Pulmonary artery endothelial cell (primary cell): Measurements from ENCODE around the gene SNHG17. TPM values are rescaled to one million over a fixed set of nuclear protein-coding genes. Genes with fewer than 3 reads are reported as not detected.
"Not testable (repeated sequence)": the region's sequence is repeated elsewhere in the genome, so short reads cannot be mapped to it uniquely, and the experiment has no call there.

ENCODE experiments used
- DNase-seq: peaks from one replicate; pipeline ENCODE4 v3.0.0-alpha.2; 2011; ENCODE audit warnings: low read depth, low spot score
- total RNA-seq: library from RNA; depleted of rRNA; stranded (reverse); fragments of >200 nt; gene quantifications from 2 replicates; pipeline ENCODE4 v1.2.3, GENCODE V29; 2014

The SNHG17 gene
- 12.5 and 17.6 TPM in 2 replicates for total RNA-seq

DNA sequence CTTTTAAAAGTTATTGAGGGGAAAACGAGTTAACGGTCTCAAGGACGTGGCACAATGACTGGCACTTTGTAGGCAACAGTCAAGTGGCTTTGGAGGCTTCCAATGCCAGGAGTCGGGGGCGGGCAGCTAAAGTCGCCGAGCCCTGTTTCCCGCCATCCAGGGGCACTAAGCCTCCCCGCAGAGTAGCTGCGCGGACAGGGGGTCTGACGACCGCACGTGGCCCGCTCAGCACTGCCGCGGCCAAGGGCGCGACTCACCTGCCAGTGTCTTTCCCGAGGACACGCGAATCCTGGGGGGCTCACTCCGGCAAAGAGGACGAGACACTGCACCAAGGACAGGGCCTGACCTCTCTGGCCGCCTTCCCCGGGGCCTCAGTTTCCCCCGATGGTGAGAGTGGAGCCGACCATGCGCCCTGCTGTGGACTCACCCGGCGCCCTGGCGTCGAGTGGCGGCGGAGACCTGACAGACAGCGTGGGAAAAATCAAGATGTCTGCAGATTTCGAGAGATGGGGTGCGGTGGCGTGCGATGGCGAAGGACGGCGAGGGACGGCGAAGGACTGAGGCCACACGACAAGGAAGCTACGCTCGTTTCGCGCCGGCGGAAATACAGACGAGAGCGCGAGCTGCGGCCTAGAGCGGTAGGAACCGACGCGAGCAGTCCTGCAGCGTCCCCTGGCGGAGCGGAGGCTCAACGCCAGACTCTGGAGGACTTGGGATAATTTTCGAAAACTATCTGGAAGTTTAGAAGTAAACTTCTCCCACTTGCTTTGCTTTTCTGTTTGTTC lies at the start of gene SNHG17:
TSS of gene SNHG17 (minus strand) at position 559 of the 785 bp plus-strand sequence.
- peak; percentile 83 for DNase-seq

DNA sequence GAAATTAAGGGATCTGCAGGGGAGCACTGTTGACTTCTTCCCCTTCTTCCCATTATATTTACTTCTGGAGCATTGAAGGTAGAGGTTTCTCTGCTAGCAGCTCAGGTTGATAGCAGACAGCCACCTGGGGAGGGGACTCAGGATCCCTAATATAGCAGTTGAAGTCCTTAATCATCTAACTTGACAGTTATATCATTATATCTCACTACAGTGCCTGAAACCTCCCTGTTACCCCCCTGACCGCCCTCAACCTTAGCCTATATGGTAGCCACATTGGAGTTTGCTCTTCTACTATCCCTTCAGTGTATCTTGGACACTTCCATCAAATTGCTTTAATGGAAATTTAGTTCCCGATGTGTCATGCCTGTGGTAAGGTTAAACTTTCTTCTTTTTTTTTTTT lies 44.5 kb upstream of the SNHG17 start:
- DNase-seq, result no peak

DNA sequence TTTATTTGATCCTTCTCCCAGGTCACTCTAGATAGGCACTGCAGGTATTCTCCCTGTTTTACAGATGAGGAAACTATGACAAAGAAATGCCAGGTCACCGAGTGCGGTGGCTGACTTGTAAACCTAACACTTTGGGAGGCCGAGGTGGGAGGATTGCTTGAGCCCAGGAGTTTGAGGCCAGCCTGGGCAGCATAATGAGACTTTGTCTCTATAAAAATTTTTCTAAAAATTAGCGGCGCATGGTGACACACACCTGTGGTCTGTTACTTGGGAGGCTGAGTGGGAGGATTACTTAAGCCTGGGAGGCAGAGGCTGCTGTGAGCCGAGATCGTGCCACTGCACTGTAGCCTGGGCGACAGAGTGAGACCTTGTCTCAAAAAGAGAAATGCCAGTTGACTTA lies 42.6 kb upstream of the SNHG17 start:
- DNase-seq, result no peak

GRCh38 chr20:38473367-38473795 lies 38.3 kb upstream of the SNHG17 start:
- DNase-seq, result no peak

DNA sequence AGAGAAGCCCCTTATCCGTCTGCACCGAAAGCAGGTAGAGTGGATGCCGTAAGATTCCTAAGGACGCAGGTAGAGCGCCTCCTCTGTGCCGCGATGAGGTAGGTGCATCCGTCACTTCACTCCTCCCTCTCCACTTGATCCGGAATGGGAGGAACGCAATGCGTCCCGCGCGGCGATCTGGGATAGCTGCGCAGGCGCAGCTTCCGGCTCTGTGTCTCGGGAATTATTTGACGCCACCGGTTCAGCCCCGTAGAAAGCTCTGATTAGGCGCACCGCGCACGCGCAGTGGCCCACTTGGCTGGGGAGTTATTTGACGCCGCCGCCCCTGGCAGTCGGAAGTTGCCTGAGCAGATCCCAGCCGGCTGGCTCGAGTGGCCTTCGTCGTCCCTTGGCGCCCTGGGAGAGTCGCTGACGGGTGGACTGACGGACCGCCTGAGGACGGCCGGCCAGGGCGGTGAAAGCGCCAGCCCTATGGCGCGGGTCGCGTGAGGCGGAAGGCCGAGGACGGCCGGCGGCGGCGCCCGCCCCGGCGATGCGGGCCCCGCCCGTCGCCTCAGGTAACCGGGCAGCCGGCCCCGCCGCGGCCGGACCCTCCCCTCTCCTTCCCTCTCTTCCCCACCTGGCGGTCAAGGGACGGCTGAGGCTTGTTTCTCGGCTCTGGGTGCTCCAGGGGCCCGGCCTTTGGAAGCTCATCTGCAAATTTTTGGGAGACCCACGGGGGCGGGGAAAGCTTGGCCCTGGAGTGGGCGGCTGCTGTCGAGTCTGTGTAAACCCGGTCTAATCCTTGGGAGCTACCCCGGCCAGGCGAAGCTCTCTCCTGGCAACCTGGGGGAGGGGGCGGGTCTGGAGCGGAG lies 37.6 kb upstream of the SNHG17 start, which contains the start of gene RALGAPB:
TSS of gene RALGAPB (plus strand) at position 331 of the 854 bp plus-strand sequence. CDS start 15,590 bp downstream, outside the sequence.
- DNase-seq, result peak; percentile 88

- DNase-seq, result no peak
These were observed 36.9 kb upstream of the SNHG17 start for GRCh38 chr20:38471987-38472512.

- no peak for DNase-seq
These were observed 36.1 kb upstream of the SNHG17 start for GRCh38 chr20:38471245-38471644.

DNA sequence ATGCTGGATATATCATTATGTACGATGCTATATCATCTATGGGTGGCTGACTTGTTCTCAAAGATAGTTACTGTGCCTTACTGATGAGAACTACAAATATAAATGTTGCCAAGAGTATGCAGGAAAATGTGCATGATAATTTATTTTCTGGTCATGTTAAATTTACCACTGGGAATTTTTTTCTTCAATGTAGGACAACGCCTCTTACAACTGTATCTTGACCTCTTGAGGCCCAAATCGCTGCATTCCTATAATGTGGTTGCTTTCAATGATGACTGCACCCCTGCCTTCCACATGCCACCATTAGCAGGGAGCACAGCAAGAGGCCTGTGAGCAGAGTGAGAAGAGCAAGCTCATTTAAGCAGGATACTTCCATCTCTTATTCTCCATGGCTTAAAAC lies 31.9 kb upstream of the SNHG17 start:
- DNase-seq, result no peak

GRCh38 chr20:38466171-38466570 lies 31.0 kb upstream of the SNHG17 start:
- DNase-seq, result no peak

DNA sequence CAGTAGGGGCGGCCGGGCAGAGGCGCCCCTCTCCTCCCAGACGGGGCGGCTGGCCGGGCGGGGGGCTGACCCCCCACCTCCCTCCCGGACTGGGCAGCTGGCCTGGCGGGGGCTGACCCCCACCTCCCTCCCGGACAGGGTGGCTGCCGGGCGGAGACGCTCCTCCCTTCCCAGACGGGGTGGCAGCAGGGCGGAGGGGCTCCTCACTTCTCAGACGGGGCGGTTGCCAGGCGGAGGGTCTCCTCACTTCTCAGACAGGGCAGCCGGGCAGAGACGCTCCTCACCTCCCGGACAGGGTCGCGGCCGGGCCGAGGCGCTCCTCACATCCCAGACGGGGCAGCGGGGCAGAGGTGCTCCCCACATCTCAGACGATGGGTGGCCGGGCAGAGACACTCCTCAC lies 26.4 kb upstream of the SNHG17 start:
- not testable (repeated sequence) for DNase-seq

DNA sequence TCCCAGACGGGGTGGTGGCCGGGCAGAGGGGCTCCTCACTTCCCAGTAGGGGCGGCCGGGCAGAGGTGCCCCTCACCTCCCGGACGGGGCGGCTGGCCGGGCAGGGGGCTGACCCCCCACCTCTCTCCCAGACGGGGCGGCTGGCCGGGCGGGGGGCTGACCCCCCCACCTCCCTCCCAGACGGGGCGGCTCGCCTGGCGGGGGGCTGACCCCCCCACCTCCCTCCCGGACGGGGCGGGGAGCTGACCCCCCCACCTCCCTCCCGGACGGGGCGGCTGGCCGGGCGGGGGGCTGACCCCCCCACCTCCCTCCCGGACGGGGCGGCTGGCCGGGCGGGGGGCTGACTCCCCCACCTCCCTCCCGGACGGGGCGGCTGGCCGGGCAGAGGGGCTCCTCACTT lies 26.0 kb upstream of the SNHG17 start:
- DNase-seq, result not testable (repeated sequence)

- DNase-seq, result not testable (repeated sequence)
These were observed 25.5 kb upstream of the SNHG17 start for GRCh38 chr20:38460631-38461030.

- peak; percentile 62 for DNase-seq
These were observed 25.0 kb upstream of the SNHG17 start for GRCh38 chr20:38460040-38460623.

DNA sequence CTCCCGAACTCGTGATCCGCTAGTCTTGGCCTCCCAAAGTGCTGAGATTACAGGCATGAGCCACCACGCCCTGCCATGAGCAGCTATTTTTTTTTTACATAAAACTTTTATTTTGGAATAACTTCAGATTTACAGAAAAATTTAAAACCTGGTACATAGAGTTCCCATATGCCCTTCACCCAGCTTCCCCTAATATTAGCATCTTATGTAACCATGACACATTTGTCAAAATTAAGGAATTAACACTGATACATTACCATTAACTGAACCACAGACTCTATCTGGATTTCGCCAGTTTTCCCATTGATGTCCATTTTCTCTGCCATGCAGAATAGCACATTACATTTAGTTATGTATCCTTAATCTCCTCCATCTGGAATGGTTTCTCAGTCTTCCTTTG lies 23.2 kb upstream of the SNHG17 start:
- no peak for DNase-seq

DNA sequence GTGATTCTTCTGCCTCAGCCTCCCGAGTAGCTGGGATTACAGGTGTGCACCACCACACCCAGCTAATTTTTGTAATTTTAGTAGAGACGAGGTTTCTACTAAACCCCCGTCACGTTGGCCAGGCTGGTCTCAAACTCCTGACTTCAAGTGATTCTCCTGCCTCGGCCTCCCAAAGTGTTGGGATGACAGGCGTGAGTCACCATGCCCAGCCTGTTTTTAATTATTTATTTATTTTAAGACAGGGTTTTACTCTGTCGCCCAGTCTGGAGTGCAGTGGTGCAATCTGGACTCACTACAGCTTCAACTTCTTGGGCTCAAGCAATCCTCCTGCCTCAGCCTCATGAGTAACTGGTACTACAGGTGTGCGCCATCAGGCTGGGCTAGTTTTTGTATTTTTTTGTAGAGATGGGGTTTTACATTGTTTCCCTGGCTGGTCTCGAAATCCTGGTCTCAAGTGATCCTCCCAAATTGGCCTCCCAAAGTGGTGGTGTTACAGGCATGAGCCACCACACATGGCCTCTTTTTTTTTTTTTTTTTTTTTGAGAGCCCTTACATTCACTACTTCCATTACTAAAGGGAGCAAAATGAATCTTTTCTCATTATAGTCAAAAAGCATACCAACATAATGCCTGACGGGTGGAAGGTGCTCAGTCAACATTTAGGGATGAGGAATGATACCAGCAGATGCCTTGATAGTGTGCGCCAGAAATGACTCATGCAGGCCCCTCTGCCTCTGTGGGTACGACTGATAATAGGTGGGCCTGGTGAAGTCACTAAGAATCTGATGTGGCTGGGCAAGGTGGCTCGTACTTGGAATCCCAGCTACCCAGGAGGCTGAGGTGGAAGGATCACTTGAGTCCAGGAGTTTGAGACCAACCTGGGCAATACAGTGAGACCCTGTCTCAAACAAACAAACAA lies 19.7 kb upstream of the SNHG17 start:
- DNase-seq, result no peak

- DNase-seq, result no peak
These were observed 18.8 kb upstream of the SNHG17 start for GRCh38 chr20:38453941-38454340.

DNA sequence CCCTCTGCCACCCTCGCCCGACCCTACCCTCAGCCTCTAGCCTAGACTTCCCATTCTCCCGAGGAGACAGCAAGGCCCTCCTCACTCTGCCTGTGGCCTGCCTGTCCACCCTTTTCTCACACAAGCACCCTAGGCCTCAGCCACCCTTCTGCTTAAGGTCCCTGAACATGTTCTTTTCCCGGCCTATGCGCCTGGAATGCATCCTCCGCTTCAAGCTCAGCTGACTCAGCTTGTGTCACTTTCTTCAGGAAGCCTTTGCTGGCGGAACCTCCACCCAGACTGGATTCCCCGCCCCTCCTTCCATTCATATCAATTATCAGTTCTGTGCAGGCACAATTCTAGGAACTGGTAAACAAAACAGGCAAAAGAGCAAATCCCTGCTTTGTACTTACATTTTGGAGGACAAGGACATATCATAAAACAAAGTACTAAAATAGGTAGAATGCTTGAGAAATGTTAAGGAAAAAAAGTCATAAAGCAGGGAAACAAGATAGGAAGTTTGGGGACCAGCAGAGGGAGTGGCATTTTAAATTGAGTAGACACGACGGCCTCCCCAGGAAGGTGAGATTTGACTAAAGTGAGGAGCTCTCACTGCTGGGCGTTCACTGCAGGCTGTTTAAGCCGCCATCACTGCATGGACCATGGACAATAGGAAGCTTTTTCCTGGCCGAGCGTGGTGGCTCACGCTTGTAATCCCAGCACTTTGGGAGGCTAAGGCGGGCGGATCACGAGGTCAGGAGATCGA lies 17.9 kb upstream of the SNHG17 start:
- DNase-seq, result peak; percentile 67

DNA sequence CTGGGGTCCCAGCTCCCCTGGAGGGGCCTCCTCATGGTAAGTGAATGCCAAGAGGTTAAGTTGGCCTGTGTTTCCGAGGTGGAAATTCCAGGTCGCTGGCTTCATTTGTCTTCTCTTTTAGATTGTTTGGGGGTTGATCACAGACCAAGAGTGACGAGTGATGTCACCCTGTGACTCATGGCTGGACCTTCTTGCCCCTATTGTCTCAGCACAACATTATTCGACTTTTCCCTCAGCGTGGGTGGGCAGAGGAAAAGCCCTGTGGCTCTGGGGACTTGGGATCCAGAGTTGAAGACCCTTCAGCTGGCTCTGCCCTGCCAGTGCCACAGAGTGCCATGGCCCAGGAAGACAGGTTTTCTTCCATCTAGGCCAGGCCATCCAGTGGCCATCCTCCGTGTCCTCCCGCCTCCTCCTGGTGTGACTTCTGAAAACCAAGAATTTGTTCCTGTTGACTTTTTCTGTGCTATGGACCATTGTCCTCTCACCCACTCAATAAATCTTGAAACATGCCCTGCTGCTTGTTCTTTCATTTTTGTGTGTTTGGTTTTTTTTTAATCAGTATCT lies 15.4 kb upstream of the SNHG17 start:
- DNase-seq, result peak; percentile 63

- no peak for DNase-seq
These were observed 13.9 kb upstream of the SNHG17 start for GRCh38 chr20:38449046-38449445.
